HG03460 (cell line): ENCODE measurements around the gene DGCR8.

ENCODE experiments used
- ATAC-seq: cut with Tn5 transposase; IDR thresholded peaks from one replicate; pipeline ENCODE4 v1.9.1; 2021; ENCODE audit not compliant: unreplicated experiment

DGCR8 gene

GRCh38 chr22:20121856-20122415 lies 41.9 kb downstream of the DGCR8 start:
- no peak for ATAC-seq

DNA sequence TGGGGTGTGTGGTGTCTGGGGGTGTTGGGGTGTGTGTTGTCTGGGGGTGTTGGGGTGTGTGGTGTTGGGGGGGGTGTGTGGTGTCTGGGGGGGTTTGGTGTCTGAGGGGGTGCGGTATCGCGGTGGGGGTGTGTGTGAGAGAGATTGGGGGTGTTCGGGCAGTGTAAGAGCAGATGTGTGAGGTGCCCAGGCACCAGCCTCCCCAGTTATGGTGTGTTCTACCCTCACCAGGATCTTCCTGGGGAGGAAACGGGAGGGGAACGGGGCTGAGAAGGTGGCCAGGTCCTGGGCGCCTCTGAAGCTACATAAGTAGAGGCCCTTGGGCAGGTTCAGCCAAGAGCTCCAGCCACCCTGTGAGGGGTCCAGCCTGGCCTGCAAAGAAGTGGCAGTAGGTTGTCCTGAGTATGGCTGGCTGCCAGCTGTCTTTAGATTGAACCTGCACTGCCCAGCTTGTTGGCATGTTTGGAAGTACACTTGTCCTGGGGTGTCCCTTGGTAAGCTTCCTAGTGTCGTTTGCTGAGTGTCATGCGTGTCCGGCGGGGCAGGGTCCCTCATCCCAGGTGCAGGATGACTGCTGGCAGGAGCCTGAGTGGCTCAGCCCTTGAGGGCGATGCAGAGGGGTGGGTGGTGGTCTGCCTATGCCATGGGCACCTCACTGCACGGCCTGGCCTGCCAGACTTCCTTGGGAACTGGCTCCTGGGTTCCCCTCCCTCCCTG lies 43.5 kb downstream of the DGCR8 start:
- ATAC-seq: no peak

- ATAC-seq: no peak
Observed at GRCh38 chr22:20124083-20124787, 44.2 kb downstream of the DGCR8 start.

DNA sequence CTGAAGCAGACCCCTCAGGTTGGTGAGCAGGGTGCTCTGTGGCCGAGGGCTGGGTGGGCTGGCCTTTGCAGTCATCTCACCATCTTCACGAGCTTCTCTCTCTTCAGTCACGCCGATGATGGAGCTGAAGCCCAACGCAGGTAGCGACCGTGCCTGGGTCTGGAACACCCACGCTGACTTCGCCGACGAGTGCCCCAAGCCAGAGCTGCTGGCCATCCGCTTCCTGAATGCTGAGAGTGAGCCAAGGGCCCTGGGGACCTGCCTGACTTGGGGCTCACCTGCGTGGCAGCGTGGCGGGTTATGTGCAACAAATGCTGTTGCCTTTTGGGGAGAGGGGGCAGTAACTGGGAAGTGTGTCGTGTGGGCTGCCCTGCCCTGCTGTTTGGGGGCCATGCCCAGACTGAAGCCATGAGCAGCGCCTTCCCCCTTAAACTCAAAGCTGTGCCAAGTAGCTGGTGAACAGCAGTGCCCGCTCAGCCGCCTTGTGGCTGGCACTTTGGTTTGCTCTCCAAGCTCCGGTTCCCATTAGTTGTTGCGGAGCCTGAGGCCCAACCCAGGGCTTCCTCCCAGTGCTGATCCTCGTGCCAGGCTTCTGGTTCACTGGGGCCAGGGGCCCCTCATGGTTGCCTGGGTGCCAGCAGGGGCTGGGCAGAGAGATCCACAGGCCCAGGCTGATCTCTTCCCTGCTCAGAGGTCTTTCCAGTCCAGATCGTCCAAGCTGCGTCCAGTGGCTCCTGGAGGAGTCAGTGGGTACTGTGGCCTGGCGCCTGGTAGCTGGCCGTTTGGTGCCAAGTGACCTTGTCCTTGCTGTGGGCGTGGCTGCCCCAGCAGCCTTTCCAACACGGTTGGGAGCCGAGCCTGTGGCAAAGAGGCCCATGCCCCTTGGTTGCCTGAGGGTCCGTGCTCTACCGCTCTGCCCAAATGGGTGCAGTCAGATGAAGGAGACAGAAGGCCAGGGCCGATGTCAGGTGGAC lies 45.4 kb downstream of the DGCR8 start:
- no peak for ATAC-seq

DNA sequence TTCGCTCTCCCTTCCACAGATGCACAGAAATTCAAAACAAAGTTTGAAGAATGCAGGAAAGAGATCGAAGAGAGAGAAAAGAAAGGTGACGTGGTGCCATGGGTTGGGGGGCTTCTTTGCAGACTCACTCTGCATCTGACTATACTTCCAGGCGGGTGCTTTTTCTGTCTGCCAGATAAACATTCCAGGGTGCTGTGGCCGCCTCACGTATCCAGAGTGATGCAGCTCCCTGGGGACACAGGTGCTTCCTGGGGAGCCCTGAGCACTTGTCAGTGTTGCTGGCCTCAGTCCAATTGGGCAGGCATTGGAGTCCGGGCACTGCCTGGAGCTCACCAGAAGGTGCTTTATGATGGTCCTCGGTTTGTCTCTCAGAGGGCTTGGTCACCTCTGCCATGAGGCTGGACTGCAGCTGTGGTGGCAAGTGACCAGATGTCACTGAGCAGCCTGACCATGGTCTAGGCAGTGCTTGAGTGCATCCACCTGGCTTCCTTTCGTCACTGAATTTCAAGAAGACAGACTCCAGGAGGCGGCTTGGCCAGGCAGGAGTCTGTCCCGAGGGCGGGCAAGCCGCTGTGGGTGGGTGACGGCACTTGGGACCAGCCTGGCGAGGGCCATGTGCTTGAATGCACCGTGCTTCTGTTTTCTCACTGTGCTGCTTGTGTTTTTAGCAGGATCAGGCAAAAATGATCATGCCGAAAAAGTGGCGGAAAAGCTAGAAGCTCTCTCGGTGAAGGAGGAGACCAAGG lies 46.4 kb downstream of the DGCR8 start:
- no peak for ATAC-seq

- no peak for ATAC-seq
Observed at GRCh38 chr22:20127318-20127868, 47.4 kb downstream of the DGCR8 start.

DNA sequence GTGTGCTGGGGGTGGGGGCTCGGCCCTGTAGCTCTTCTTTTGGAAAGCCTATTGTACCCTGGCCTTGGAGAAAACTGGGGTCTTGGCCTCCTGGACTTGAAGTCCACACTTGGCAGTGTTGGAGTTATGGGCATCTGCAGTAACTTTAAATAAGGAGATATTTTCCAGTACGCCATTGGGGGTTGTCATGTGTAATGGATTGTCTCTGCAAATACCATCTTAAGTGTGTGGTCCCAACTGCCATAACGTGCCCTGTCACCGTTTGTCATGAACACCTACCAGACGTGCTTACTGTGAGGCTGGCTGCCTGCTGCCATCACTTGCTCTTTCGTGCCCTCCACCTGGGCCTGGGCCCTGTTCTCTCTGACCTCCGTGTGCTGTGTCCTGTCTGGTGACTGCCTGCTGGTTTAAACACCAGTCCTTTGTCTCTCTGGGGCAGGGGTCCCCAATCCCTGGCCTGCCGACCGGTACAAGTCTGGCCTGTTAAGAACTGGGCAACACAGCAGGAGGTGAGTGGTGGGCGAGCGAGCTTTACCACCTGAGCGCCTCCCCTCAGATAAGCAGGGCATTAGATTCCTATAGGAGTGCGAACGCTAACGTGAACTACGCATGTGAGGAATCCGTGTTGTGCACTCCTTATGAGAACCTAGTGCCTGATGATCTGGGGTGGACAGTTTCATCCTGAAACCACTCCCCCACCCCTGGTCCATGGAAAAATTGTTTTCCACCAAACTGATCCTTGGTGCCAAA lies 48.0 kb downstream of the DGCR8 start:
- ATAC-seq: no peak

GRCh38 chr22:20128619-20128901 lies 48.5 kb downstream of the DGCR8 start:
- no peak for ATAC-seq

DNA sequence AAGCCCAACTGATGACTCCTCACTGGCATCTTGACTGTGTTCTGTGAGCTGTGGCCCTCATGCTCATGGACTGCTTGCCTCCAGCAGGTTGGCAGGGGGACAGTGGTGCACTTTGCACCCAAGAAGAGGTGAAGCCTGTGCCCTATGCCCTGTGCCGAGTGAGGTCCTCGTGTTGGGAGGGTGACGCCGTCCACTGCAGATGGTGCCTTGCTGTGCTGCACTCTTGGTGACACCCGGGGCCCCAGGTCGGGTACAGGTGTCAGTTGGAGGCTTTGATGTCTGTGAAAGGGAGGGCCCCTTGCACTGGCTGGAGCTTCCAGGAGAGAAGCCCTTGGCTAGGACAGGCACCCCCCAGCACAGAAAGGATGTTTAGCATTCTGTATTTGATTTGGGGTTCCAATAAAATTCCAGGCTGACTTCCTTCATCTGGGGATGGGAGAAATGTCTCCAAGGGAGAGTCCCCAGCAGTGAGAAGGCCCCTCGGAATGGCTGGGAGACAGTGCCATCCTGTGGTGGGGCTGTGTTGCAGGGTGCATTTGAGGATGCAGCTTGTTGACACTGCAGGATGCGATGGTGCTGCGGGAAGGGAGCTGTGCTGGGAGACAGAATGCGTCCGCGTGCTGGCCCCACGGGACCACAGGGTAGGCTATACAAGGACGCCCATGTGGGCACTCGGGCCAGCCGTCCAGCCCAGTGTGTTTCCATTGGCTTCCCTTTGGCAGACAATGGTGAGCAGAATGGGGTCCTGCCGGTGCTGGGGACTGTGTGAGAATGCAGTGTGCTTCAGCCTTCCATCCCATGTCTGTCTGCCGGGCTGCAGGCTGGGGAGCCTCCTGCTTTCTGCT lies 49.1 kb downstream of the DGCR8 start:
- ATAC-seq: no peak

GRCh38 chr22:20129747-20130014 lies 49.6 kb downstream of the DGCR8 start:
- no peak for ATAC-seq

DNA sequence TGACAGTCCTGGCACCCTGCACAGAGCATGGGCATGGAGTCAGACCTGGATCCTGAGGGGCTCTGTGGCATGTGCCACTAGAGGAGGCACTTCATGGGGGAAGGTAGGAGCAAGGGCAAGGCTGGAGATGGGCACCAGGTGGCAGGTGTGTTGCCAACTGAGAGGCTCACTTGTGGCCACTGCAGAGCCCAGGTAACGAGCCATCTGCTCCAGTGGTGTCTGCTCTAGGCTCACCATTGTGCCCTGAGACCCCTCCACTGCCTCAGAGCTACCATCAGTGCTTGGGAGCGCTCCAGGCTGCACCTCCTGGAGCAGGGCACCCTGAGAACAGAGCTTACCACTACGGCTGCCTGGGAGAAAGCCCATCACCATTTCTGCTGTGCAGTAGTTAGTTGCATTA lies 50.3 kb downstream of the DGCR8 start:
- ATAC-seq: no peak

DNA sequence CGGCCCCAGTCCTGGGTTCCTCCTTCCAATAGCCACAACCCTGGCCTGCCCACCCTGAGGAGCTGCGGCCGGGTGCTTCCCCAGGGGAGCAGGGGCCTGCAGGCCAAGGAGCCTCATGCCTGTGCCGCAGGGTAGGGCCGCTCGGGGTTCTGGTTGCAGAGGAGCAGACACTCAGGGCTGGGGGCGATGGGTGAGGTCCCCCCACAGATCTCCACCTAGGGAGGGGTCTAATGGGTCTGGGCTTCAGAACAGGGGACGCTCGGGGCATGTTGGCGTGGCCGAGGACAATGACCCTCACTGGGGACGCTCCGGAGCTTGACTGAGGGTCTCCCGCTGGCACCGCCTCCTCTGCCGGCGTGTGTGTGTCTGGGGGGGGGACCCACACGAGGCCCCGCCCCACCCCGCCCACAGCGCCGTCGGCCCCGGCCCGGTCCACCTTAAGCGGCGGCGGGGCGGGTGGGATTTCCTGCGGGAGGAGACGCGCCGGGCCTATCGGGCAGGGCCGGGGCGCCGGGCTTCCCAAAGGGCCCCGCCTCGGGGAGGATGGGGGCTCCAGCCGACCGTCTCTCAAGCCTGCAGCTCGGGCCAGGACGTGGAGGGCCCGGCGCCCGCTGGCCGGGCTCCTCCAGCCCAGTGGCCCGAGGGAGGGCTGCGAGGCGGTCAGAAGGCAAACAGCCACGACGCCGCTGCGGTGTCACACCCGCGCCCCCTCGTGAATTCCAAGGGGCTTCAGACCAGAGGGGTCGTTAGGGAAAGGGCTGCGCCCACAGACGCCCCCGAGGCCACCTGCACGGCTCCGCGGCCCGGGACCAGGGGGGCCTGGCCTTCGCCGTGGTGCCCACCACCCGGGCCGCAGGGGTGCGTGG lies 50.9 kb downstream of the DGCR8 start:
- peak; percentile 73 for ATAC-seq

DNA sequence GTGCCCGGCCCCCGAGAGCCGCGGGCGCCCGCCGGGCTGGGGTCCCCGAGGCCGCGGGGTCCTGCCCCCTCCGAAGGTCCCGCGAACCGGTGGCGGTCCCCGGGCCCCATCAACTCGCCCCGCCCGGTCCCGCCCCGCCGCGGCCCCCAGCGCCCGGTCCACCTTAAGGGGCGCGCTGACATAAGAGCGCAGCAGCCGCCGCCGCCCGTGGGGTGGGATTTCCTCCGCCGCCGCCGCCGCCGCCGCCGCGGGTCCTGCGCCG lies 51.5 kb downstream of the DGCR8 start, which contains the start of gene ZDHHC8:
Gene ZDHHC8, plus strand, starts transcription at position 208 of the 262 bp plus-strand sequence. CDS start 144 bp downstream, outside the sequence.
- peak; percentile 51 for ATAC-seq

DNA sequence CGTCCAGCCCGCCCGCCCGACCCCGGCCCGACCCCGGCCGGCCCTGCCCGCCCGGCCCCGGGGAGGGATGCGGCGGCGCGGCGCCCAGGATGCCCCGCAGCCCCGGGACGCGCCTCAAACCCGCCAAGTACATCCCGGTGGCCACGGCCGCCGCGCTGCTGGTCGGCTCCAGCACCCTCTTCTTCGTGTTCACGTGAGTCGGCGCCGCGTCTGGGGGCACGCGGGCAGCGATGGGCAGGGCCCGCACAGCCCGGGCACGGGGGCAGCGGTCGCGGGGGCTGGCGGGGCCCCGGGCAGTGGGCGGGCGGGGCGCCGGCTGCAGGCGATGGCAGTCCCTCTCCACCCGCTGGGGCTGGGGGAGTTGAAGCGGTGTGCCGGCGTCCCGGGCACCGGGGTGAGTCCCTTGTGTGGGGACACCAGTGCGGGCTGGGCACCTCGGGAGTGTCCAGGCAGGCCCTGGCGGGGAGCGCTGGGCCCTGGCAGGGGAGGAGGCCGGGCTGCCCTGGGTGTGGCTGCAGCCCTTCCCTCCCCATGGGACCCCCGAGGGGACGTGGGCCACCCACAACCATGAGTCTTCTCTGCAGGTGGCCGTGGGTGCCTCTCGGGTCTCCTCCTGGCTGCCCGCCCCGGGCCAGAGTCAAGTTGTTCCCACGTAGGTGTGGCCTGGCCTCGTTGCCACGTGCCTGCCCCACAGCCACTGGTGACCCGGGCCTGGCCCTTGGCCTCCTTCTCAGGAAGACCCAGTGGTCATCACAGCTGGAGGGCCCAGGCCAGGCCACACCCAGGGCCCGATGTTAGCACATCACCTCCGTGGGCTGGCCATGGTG lies 52.0 kb downstream of the DGCR8 start:
- peak; percentile 6 for ATAC-seq

- no peak for ATAC-seq
Observed at GRCh38 chr22:20132686-20133246, 52.7 kb downstream of the DGCR8 start.

- no peak for ATAC-seq
Observed at GRCh38 chr22:20133930-20134549, 54.0 kb downstream of the DGCR8 start.

DNA sequence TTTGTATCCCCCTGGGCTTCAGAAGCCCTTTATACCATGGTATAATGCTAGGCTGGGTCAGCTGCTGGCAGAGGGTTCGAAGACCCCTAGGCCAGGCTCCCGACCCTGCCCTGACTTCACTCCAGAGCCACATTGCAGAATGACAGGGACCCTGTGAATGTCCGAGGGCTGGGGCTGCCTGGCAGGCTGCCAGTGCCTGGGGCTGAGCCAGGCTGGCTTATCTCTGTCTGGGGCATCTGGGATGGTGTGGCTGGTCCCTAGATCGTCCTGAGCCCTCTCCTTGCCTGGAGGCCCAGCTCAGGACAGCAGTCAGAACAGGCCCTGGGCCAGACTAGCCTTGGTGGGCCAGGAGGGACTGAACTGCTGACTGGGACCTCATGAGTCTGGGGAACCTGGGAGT lies 55.2 kb downstream of the DGCR8 start:
- no peak for ATAC-seq
